Esophagus squamous epithelium (tissue), 5 donors: ENCODE data around the gene ERG28. TPM values are rescaled to one million over a fixed set of nuclear protein-coding genes. Genes with fewer than 3 reads are reported as not detected.

Source experiments
- DNase-seq: peaks from one replicate; lab custom pipeline; 2025; lab: John Stamatoyannopoulos, UW
- H3K27ac ChIP-seq, 4 donors: fragments of 200-600 bp; sonication (generic); one replicate each; pipeline ENCODE4 v1.5.1; 2016 to 2019; ENCODE audit warnings: mild to moderate bottlenecking in 1 of 4
- H3K27me3 ChIP-seq, 4 donors: fragments of 200-600 bp; sonication (generic); 1 replicate in 3 of 4; 2 replicates in 1 of 4; pipeline versions ENCODE4 v1.5.1 to v1.6.0; 2017 to 2021; ENCODE audit warnings: antibody characterized with exemption in 1 of 4
- H3K36me3 ChIP-seq, 3 donors: fragments of 200-600 bp; sonication (generic); one replicate each; pipeline ENCODE4 v1.5.1; 2016 to 2019
- H3K4me1 ChIP-seq, 3 donors: fragments of 200-600 bp; sonication (generic); one replicate each; pipeline ENCODE4 v1.5.1; 2017 to 2019
- H3K4me3 ChIP-seq, 4 donors: fragments of 200-600 bp; sonication (generic); 1 replicate in 3 of 4; 2 replicates in 1 of 4; pipeline ENCODE4 v1.5.1; 2016 to 2019; ENCODE audit warnings: mild to moderate bottlenecking in 2 of 4, moderate library complexity in 1 of 4
- H3K9me3 ChIP-seq, 3 donors: fragments of 200-600 bp; sonication (generic); one replicate each; pipeline ENCODE4 v1.5.1; 2016 to 2019
- CTCF ChIP-seq, 6 experiments: fragments of 450-650 bp in 4 of 6; fragments of 200-600 bp in 2 of 6; sonication (generic) in 2 of 6; IDR thresholded peaks; one replicate each; pipeline ENCODE4 v1.5.1; 2016 to 2019; ENCODE audit warnings: antibody characterized with exemption in 6 of 6, mild to moderate bottlenecking in 4 of 6, moderate library complexity in 4 of 6
- POLR2A ChIP-seq, 4 donors: fragments of 450-650 bp; IDR thresholded peaks; one replicate each; pipeline ENCODE4 v1.6.1; 2017; ENCODE audit warnings: antibody characterized with exemption in 4 of 4, mild to moderate bottlenecking in 4 of 4, moderate library complexity in 3 of 4
- WGBS, 2 donors: methylation state at CpG; one replicate each; pipeline ENCODE4 v1.1.5; 2018; 5-methylcytosine and 5-hydroxymethylcytosine counted together
- intact Hi-C: fragments of 100-400 bp; cut with DNase I; formaldehyde crosslinking; loops from one replicate; pipeline ENCODE4 v1.15.0; 2022
- total RNA-seq, 4 donors: library from RNA; depleted of rRNA; stranded (reverse); fragments of >200 nt; gene quantifications; one replicate each; pipeline ENCODE4 v1.1.0, GENCODE V29; 2016
- donor health status: DM: yes; HTN: yes; CAD: no.

ERG28 gene
- total RNA-seq, 4 donors from 2014 or later, result 14.5 to 23.2 (median 19.4) TPM

- WGBS, 2 donors, result 81 to 94% methylated on average over 10 of the region's 12 CpGs
- H3K27me3 ChIP-seq, result no peaks in the 10 kb centered on the region
- peaks cover 0 to 6% (median 3%) of the 10 kb centered on the region in 3 donors for H3K9me3 ChIP-seq
- H3K27ac ChIP-seq, result no peak overlapping the region
- no peak for DNase-seq
- TF ChIP-seq POLR2A (IDR thresholded peaks at IDR 0.05), result no peak
- TF ChIP-seq CTCF (IDR thresholded peaks at IDR 0.05), result no peak
- H3K36me3 ChIP-seq, result no peaks in the 10 kb centered on the region
- H3K4me1 ChIP-seq, result peaks cover 23 to 50% (median 35%) of the 10 kb centered on the region in 3 donors
- intact Hi-C loops, result no loop called here
- H3K4me3 ChIP-seq, result no peak overlapping the region
Measured at GRCh38 chr14:75607842-75608640, 52.6 kb downstream of the ERG28 start.

- WGBS, 2 donors, result 64 to 79% methylated on average over 1 of the region's 1 CpG
- peaks cover 23 to 50% (median 37%) of the 10 kb centered on the region in 3 donors for H3K4me1 ChIP-seq
- peaks cover 0 to 6% (median 3%) of the 10 kb centered on the region in 3 donors for H3K9me3 ChIP-seq
- no peak for TF ChIP-seq CTCF (IDR thresholded peaks at IDR 0.05)
- H3K36me3 ChIP-seq, result no peaks in the 10 kb centered on the region
- no peak overlapping the region for H3K4me3 ChIP-seq
- no peak overlapping the region for H3K27ac ChIP-seq
- intact Hi-C loops, result no loop called here
- DNase-seq, result no peak
- H3K27me3 ChIP-seq, result no peaks in the 10 kb centered on the region
Measured at GRCh38 chr14:75607044-75607443, 53.6 kb downstream of the ERG28 start.

- TF ChIP-seq CTCF (IDR thresholded peaks at IDR 0.05), result no peak
- TF ChIP-seq POLR2A (IDR thresholded peaks at IDR 0.05), result no peak
- Histone ChIP-seq H3K36me3 (no peaks in the 10 kb centered on the region), H3K4me3 (peak overlapping the region in 1 of 4 donors; percentile 28), H3K27ac (peak overlapping the region in 2 of 4 donors; percentile 38 to 57), H3K9me3 (peaks cover 0 to 6% (median 3%) of the 10 kb centered on the region in 3 donors), H3K27me3 (no peaks in the 10 kb centered on the region), H3K4me1 (peaks cover 23 to 52% (median 40%) of the 10 kb centered on the region in 3 donors)
- intact Hi-C loops, result no loop called here
- WGBS, 2 donors, result 65 to 72% methylated on average over 10 of the region's 10 CpGs
- DNase-seq, result no peak
Measured at GRCh38 chr14:75605916-75606315, 54.8 kb downstream of the ERG28 start.

- peaks cover 0 to 6% (median 3%) of the 10 kb centered on the region in 3 donors for H3K9me3 ChIP-seq
- no peaks in the 10 kb centered on the region for H3K36me3 ChIP-seq
- H3K4me1 ChIP-seq, result peaks cover 16 to 48% (median 33%) of the 10 kb centered on the region in 3 donors
- TF ChIP-seq CTCF (IDR thresholded peaks at IDR 0.05) (no peak), POLR2A (IDR thresholded peaks at IDR 0.05) (no peak)
- DNase-seq, result no peak
- peak overlapping the region in 1 of 4 donors; percentile 28 for H3K4me3 ChIP-seq
- intact Hi-C loops, result no loop called here
- H3K27me3 ChIP-seq, result no peaks in the 10 kb centered on the region
- H3K27ac ChIP-seq, result peak overlapping the region in 2 of 4 donors; percentile 38 to 57
- 38 to 44% methylated on average over 9 to 10 of the region's 11 CpGs for WGBS, 2 donors
Measured at GRCh38 chr14:75604979-75605851, 55.5 kb downstream of the ERG28 start.
